ENCODE results near the gene OPTN.

The OPTN gene

GRCh38 chr10:13180788-13181187 lies 80.8 kb downstream of the OPTN start:
- no peak for DNase-seq (ENCODE audit: low read depth in 1 of 2, low spot score in 1 of 2)

DNA sequence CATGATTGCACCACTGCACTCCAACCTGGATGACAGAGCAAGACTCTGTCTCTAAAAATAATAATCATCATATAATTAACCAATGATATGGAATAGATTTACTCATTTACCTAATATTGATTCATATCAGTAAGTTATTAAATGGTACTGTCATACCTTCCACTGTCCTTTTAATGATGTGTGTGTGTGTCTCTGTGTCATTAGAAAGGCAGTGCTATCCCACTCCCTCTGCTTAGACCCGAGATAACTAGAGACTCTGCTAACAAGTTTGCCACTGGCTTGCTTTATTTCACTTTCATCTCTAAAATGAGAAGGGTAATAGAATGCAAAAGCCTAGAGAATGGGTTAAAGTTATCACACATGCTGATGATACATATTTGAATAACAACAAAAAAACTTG lies 82.5 kb downstream of the OPTN start:
- no peak for DNase-seq (ENCODE audit: low read depth in 1 of 2, low spot score in 1 of 2)

GRCh38 chr10:13183625-13184024 lies 83.7 kb downstream of the OPTN start:
- DNase-seq (ENCODE audit: low read depth in 1 of 2, low spot score in 1 of 2), result no peak

DNA sequence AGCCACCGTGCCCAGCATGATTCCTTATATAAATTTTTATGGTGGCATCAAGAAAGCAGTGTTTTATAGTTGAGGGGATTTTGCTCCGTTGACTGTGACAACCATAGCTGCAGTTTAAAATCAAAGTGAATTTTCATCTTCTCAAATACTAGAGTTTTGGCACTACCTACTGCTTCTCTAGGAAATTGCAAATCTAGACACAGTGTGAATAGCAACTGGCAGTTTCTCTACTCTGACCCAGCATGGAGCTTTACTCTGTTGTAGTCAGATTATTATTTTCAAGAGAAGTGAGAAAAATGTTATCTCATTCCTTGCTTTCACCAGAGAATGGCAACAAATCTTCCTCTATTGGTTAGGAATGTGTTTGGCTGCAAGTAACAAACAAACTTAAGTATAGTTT lies 84.3 kb downstream of the OPTN start:
- DNase-seq (ENCODE audit: low read depth in 1 of 2, low spot score in 1 of 2), result no peak

GRCh38 chr10:13184730-13185514 lies 85.0 kb downstream of the OPTN start:
- DNase-seq (ENCODE audit: low read depth in 1 of 2, low spot score in 1 of 2), result no peak

GRCh38 chr10:13187135-13187534 lies 87.2 kb downstream of the OPTN start:
- DNase-seq (ENCODE audit: low read depth in 1 of 2, low spot score in 1 of 2), result no peak

Measured in activated CD4-positive, alpha-beta T cell treated with anti-CD3 and anti-CD28 coated beads, Interleukin-2, amount 50 U/mL, for 24 hours (primary cell).